ENCODE results near the gene SLC7A10.

GRCh38 chr19:33252971-33253370, 27.3 kb upstream of the SLC7A10 start:
- TF ChIP-seq, protein P1, sequence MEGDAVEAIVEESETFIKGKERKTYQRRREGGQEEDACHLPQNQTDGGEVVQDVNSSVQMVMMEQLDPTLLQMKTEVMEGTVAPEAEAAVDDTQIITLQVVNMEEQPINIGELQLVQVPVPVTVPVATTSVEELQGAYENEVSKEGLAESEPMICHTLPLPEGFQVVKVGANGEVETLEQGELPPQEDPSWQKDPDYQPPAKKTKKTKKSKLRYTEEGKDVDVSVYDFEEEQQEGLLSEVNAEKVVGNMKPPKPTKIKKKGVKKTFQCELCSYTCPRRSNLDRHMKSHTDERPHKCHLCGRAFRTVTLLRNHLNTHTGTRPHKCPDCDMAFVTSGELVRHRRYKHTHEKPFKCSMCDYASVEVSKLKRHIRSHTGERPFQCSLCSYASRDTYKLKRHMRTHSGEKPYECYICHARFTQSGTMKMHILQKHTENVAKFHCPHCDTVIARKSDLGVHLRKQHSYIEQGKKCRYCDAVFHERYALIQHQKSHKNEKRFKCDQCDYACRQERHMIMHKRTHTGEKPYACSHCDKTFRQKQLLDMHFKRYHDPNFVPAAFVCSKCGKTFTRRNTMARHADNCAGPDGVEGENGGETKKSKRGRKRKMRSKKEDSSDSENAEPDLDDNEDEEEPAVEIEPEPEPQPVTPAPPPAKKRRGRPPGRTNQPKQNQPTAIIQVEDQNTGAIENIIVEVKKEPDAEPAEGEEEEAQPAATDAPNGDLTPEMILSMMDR (IDR thresholded peaks at IDR 0.05; ENCODE audit: low read depth, low read length, poor library complexity, severe bottlenecking) = no peak
- TF ChIP-seq EZH2phosphoT487 (IDR thresholded peaks at IDR 0.05; ENCODE audit: borderline replicate concordance, low read length) = no peak
